Body of pancreas (tissue), 4 donors: ENCODE results near the gene USP9Y. TPM values are rescaled to one million over a fixed set of nuclear protein-coding genes. Genes with fewer than 3 reads are reported as not detected.
A peak's percentile ranks its signal among the peaks of the same experiment; 100 is the strongest.

ENCODE experiments used
- ATAC-seq: fragments of 150-250 bp; one replicate; pipeline ENCODE4 v1.9.1; 2016
- DNase-seq, 4 donors: peaks; one replicate each; pipeline ENCODE4 v3.0.0-alpha.2; 2019
- H3K27ac ChIP-seq, 4 donors: fragments of 200-600 bp; sonication (generic); 1 replicate in 3 of 4; 2 replicates in 1 of 4; pipeline versions ENCODE4 v1.5.1 to v1.6.1; 2016 to 2019; ENCODE audit warnings: mild to moderate bottlenecking in 1 of 4, mixed read lengths in 1 of 4, moderate library complexity in 1 of 4
- H3K27me3 ChIP-seq, 2 donors: fragments of 200-600 bp; sonication (generic); one replicate each; pipeline ENCODE4 v1.6.0; 2016; ENCODE audit warnings: mild to moderate bottlenecking in 1 of 2
- H3K36me3 ChIP-seq, 2 donors: fragments of 200-600 bp; sonication (generic); replicated peaks in 1 of 2; 2 replicates each; pipeline ENCODE4 v1.5.1; 2016; ENCODE audit warnings: low read depth in 2 of 2; ENCODE audit not compliant: insufficient read depth in 1 of 2
- H3K4me1 ChIP-seq: fragments of 200-600 bp; sonication (generic); one replicate; pipeline ENCODE4 v1.6.0; 2016
- H3K4me3 ChIP-seq, 2 donors: fragments of 200-600 bp; sonication (generic); 1 replicate in 1 of 2; 2 replicates in 1 of 2; pipeline ENCODE4 v1.5.1; 2016 to 2019
- H3K9me3 ChIP-seq, 3 donors: fragments of 200-600 bp; sonication (generic); 1 replicate in 2 of 3; 2 replicates in 1 of 3; pipeline ENCODE4 v1.5.1; 2016
- POLR2A ChIP-seq, 3 donors: fragments of 450-650 bp; IDR thresholded peaks; one replicate each; pipeline ENCODE4 v1.6.1; 2016; ENCODE audit warnings: antibody characterized with exemption in 3 of 3, mild to moderate bottlenecking in 2 of 3
- WGBS, 2 donors: methylation state at CpG; one replicate each; pipeline ENCODE4 v1.1.5; 2017; 5-methylcytosine and 5-hydroxymethylcytosine counted together
- intact Hi-C: fragments of 100-400 bp; cut with DNase I; formaldehyde crosslinking; loops from one replicate; pipeline ENCODE4 v1.15.1; 2023
- total RNA-seq, 2 donors: library from RNA; depleted of rRNA; stranded (reverse); fragments of >200 nt; gene quantifications; one replicate each; pipeline ENCODE4 v1.1.0, GENCODE V29; 2016
- TF ChIP-seq, protein P1 (sequence below), 7 experiments: fragments of 450-650 bp in 4 of 7; fragments of 200-600 bp in 3 of 7; sonication (generic) in 3 of 7; IDR thresholded peaks; one replicate each; pipeline ENCODE4 v1.5.1; 2016 to 2019; ENCODE audit warnings: antibody characterized with exemption in 7 of 7

USP9Y gene
- total RNA-seq, 2 donors from 2014 or later, result not detected

DNA sequence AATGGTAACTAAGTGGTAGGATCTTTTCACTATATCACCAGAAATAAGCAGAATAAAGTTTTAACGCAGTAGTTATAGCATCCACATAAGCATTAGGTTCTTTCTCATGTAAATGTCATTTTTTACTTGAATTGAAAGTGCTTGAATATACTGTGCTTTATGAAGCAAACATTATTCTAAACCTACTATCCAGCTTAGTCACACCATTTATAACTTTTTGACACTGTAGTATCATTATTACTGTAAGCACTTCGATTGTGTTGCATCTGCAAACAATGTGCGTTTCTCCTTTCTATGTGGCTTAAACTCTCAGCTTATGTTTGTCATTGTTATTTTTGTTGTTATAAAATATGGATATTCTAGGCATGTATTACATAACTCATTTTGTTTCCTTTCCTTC lies 132.3 kb downstream of the USP9Y start:
- no peaks in the 10 kb centered on the region for H3K36me3 ChIP-seq
- no peak for ATAC-seq
- WGBS, 2 donors, result 91 to 98% methylated on average over 3 of the region's 3 CpGs
- TF ChIP-seq, protein P1, sequence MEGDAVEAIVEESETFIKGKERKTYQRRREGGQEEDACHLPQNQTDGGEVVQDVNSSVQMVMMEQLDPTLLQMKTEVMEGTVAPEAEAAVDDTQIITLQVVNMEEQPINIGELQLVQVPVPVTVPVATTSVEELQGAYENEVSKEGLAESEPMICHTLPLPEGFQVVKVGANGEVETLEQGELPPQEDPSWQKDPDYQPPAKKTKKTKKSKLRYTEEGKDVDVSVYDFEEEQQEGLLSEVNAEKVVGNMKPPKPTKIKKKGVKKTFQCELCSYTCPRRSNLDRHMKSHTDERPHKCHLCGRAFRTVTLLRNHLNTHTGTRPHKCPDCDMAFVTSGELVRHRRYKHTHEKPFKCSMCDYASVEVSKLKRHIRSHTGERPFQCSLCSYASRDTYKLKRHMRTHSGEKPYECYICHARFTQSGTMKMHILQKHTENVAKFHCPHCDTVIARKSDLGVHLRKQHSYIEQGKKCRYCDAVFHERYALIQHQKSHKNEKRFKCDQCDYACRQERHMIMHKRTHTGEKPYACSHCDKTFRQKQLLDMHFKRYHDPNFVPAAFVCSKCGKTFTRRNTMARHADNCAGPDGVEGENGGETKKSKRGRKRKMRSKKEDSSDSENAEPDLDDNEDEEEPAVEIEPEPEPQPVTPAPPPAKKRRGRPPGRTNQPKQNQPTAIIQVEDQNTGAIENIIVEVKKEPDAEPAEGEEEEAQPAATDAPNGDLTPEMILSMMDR (IDR thresholded peaks at IDR 0.05), result no peak
- no peak for TF ChIP-seq POLR2A (IDR thresholded peaks at IDR 0.05)
- H3K4me3 ChIP-seq, result no peak overlapping the region
- H3K9me3 ChIP-seq, result no peaks in the 10 kb centered on the region
- no peak for DNase-seq
- intact Hi-C loops, result no loop called here
- H3K27ac ChIP-seq, result no peak overlapping the region
- H3K27me3 ChIP-seq, result no peaks in the 10 kb centered on the region
- no peaks in the 10 kb centered on the region for H3K4me1 ChIP-seq

GRCh38 chrY:12837550-12837949 lies 136.5 kb downstream of the USP9Y start:
- no peaks in the 10 kb centered on the region for H3K36me3 ChIP-seq
- TF ChIP-seq POLR2A (IDR thresholded peaks at IDR 0.05), result no peak
- TF ChIP-seq, protein P1 (IDR thresholded peaks at IDR 0.05), result no peak
- ATAC-seq (no peak), DNase-seq (peak in 2 of 4 donors; percentile 5 to 10)
- 63 to 68% methylated on average over 2 of the region's 2 CpGs for WGBS, 2 donors
- intact Hi-C loops, result no loop called here
- no peaks in the 10 kb centered on the region for H3K9me3 ChIP-seq
- no peak overlapping the region for H3K27ac ChIP-seq
- no peaks in the 10 kb centered on the region for H3K27me3 ChIP-seq
- H3K4me1 ChIP-seq, result no peaks in the 10 kb centered on the region
- H3K4me3 ChIP-seq, result no peak overlapping the region

- H3K27ac ChIP-seq, result no peak overlapping the region
- no peaks in the 10 kb centered on the region for H3K9me3 ChIP-seq
- H3K36me3 ChIP-seq, result no peaks in the 10 kb centered on the region
- ATAC-seq (no peak), DNase-seq (no peak)
- H3K27me3 ChIP-seq, result no peaks in the 10 kb centered on the region
- no peaks in the 10 kb centered on the region for H3K4me1 ChIP-seq
- WGBS, 2 donors, result 95 to 100% methylated on average over 2 of the region's 2 CpGs
- TF ChIP-seq POLR2A (IDR thresholded peaks at IDR 0.05), result no peak
- TF ChIP-seq, protein P1 (IDR thresholded peaks at IDR 0.05), result no peak
- no peak overlapping the region for H3K4me3 ChIP-seq
- intact Hi-C loops, result no loop called here
Observed at GRCh38 chrY:12841368-12841767, 140.3 kb downstream of the USP9Y start.

GRCh38 chrY:12846793-12847192 lies 145.8 kb downstream of the USP9Y start:
- no peak overlapping the region for H3K27ac ChIP-seq
- H3K27me3 ChIP-seq, result no peaks in the 10 kb centered on the region
- DNase-seq (no peak), ATAC-seq (no peak)
- TF ChIP-seq, protein P1 (IDR thresholded peaks at IDR 0.05), result no peak
- no peak for TF ChIP-seq POLR2A (IDR thresholded peaks at IDR 0.05)
- WGBS, 2 donors, result 95 to 98% methylated on average over 3 of the region's 3 CpGs
- no peaks in the 10 kb centered on the region for H3K9me3 ChIP-seq
- H3K4me1 ChIP-seq, result no peaks in the 10 kb centered on the region
- H3K36me3 ChIP-seq, result no peaks in the 10 kb centered on the region
- intact Hi-C loops, result no loop called here
- no peak overlapping the region for H3K4me3 ChIP-seq

DNA sequence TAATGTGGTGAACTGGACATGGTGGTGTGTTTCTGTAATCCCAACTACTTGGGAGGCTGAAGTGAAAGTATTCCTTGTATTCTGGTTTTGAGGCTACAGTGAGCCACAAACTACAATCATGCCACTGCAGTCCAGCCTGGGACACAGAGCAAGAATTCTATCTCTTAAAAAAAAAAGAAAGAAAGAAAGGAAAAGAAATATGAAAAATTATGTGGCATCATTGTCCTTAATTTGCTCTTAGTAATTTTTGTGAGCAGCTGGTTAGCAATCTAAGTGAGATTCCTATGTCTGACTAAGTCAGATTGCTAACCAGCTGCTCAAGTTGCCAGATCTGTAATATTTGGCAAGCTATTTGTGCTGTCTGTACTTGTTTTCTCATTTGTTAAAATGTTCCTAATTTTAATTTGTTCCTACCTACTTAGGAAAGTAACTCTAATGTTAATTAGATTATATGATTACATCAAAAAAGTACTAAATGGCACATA lies 154.8 kb downstream of the USP9Y start:
- intact Hi-C loops, result no loop called here
- TF ChIP-seq, protein P1 (IDR thresholded peaks at IDR 0.05), result no peak
- TF ChIP-seq POLR2A (IDR thresholded peaks at IDR 0.05), result no peak
- Histone ChIP-seq H3K4me1 (no peaks in the 10 kb centered on the region), H3K27ac (no peak overlapping the region), H3K4me3 (no peak overlapping the region), H3K27me3 (no peaks in the 10 kb centered on the region), H3K36me3 (no peaks in the 10 kb centered on the region), H3K9me3 (no peaks in the 10 kb centered on the region)
- ATAC-seq (no peak), DNase-seq (no peak)
